OCI-LY1 (cell line): ENCODE data around the gene PARD3.

Experiments
- CTCF ChIP-seq: fragments of 200-600 bp; sonication (generic), shearing (Covaris generic); IDR thresholded peaks from 2 replicates; pipeline ENCODE4 v1.5.1; 2017; ENCODE audit warnings: mild to moderate bottlenecking, antibody characterized with exemption, low read length, moderate library complexity, mixed read lengths
- EZH2 ChIP-seq: fragments of 200-600 bp; sonication (generic), shearing (Covaris generic); IDR thresholded peaks from 2 replicates; pipeline ENCODE4 v1.8.0; 2017; ENCODE audit warnings: borderline replicate concordance, mixed run types, mild to moderate bottlenecking, antibody characterized with exemption, low read length, moderate library complexity, mixed read lengths

DNA sequence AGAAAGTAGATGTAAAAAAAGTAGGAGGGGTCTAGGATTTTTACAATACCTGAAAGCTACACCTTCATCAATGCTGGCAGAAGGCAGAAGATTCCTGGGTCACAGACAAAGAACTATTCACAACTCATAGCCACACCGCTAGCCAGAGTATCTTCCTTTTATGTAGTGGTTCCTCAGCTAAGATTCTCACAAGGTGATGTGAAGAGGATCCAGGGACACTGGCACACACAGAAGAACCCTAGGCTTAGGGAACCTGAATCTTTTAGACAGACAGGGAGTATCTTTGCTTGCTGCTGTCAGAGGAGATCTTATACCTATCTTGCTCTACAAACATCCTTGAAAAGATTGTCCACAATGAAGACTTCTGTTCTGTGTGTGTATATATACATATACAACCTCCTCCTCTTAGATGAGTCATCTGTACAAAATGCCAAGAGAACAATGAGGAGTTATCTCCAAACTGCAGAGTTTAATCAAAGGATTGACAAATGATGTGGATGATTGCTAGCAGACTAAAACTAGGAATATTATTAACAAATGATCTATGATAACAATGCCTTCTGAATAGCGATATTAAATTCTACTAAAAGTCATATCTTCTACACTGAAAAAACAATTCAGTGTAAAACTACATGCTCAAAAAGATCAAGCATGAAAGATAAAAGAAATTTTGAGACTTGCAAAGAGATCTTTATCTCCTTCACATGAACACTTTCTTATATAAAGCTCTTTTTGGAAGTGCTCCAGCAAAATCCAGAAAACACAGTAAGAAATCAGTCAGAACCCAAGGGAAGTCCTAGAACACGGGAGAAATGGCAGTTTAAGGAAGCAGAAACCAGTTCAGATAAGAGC, 409.3 kb downstream of the PARD3 start:
- TF ChIP-seq CTCF, result no peak
- TF ChIP-seq EZH2, result no peak
